Skeletal muscle tissue (tissue), 4 donors: ENCODE data around the gene PRLH. TPM values are rescaled to one million over a fixed set of nuclear protein-coding genes. Genes with fewer than 3 reads are reported as not detected.

Source experiments
- H3K27ac ChIP-seq: one replicate; pipeline ENCODE4 v1.7.0; 2013; ENCODE audit warnings: mild to moderate bottlenecking, low read depth, low read length, inconsistent platforms
- H3K27me3 ChIP-seq, 3 donors: one replicate each; pipeline ENCODE4 v1.7.0; 2013; ENCODE audit warnings: low read length in 3 of 3; ENCODE audit not compliant: control insufficient read depth in 3 of 3, insufficient read depth in 3 of 3
- H3K36me3 ChIP-seq, 3 donors: one replicate each; pipeline ENCODE4 v1.7.0; 2013; ENCODE audit warnings: low read length in 3 of 3; ENCODE audit not compliant: control insufficient read depth in 3 of 3, insufficient read depth in 3 of 3
- H3K4me1 ChIP-seq, 3 donors: one replicate each; pipeline ENCODE4 v1.7.0; 2013; ENCODE audit warnings: low read length in 3 of 3, mild to moderate bottlenecking in 3 of 3; ENCODE audit not compliant: control insufficient read depth in 3 of 3, insufficient read depth in 3 of 3
- H3K4me3 ChIP-seq, 3 donors: one replicate each; pipeline ENCODE4 v1.7.0; 2013; ENCODE audit warnings: low read length in 3 of 3
- H3K9ac ChIP-seq, 3 donors: one replicate each; pipeline ENCODE4 v1.7.0; 2013; ENCODE audit warnings: low read length in 3 of 3, mild to moderate bottlenecking in 3 of 3, moderate library complexity in 2 of 3, low read depth in 1 of 3
- H3K9me3 ChIP-seq, 3 donors: one replicate each; pipeline ENCODE4 v1.7.0; 2013; ENCODE audit warnings: low read length in 3 of 3; ENCODE audit not compliant: control insufficient read depth in 3 of 3
- total RNA-seq: library from RNA; depleted of rRNA; stranded (reverse); fragments of >200 nt; gene quantifications from one replicate; pipeline ENCODE4 v1.2.3, GENCODE V29; 2014
- donor health status: Osteomylitis.

Gene PRLH
- total RNA-seq, 1 donor from 2014 or later: not detected

- H3K27ac ChIP-seq: no peak overlapping the region
- H3K9me3 ChIP-seq: no peaks in the 10 kb centered on the region
- peaks cover 8 to 19% (median 17%) of the 10 kb centered on the region in 3 donors for H3K4me1 ChIP-seq
- no peak overlapping the region for H3K4me3 ChIP-seq
- H3K36me3 ChIP-seq: peaks cover 0 to 2% (median 0%) of the 10 kb centered on the region in 3 donors
- H3K27me3 ChIP-seq: peaks cover 0 to 2% (median 2%) of the 10 kb centered on the region in 3 donors
- no peak overlapping the region for H3K9ac ChIP-seq
These were observed 27.5 kb upstream of the PRLH start for GRCh38 chr2:237538901-237539300.

DNA sequence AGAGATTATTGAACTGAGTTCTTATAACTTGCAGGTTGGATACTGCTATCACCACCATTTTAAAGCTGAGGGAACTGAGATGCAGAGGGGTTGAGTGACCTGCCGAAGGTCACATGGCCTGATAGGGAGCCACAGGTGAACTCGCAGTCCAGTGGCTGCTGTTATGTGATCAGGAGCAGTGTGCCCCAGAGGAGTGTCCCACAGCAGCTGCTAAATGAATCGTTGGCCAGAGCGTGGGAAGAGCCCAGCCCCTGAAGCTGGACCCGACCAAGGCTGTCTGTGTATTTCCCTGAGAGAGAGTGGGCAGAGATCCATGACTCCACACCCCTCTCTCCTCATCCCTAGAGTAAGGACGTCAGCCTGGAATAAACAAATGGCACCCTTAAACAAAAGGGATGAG is 26.7 kb upstream of the PRLH start:
- H3K9ac ChIP-seq: no peak overlapping the region
- H3K27me3 ChIP-seq: peaks cover 0 to 2% (median 2%) of the 10 kb centered on the region in 3 donors
- H3K4me1 ChIP-seq: peaks cover 8 to 19% (median 17%) of the 10 kb centered on the region in 3 donors
- H3K27ac ChIP-seq: no peak overlapping the region
- H3K36me3 ChIP-seq: no peaks in the 10 kb centered on the region
- H3K4me3 ChIP-seq: no peak overlapping the region
- no peaks in the 10 kb centered on the region for H3K9me3 ChIP-seq

- Histone ChIP-seq H3K9me3 (no peaks in the 10 kb centered on the region), H3K27me3 (peaks cover 0 to 2% (median 2%) of the 10 kb centered on the region in 3 donors), H3K9ac (no peak overlapping the region), H3K4me1 (peaks cover 8 to 19% (median 17%) of the 10 kb centered on the region in 3 donors), H3K36me3 (no peaks in the 10 kb centered on the region), H3K4me3 (no peak overlapping the region), H3K27ac (no peak overlapping the region)
These were observed 26.1 kb upstream of the PRLH start for GRCh38 chr2:237540223-237540775.

- Histone ChIP-seq H3K27me3 (peaks cover 0 to 2% (median 2%) of the 10 kb centered on the region in 3 donors), H3K27ac (no peak overlapping the region), H3K9ac (no peak overlapping the region), H3K9me3 (no peaks in the 10 kb centered on the region), H3K4me3 (no peak overlapping the region), H3K36me3 (no peaks in the 10 kb centered on the region), H3K4me1 (peaks cover 8 to 19% (median 17%) of the 10 kb centered on the region in 3 donors)
These were observed 25.6 kb upstream of the PRLH start for GRCh38 chr2:237540823-237541222.

- Histone ChIP-seq H3K36me3 (no peaks in the 10 kb centered on the region), H3K27ac (no peak overlapping the region)
These were observed 25.1 kb upstream of the PRLH start for GRCh38 chr2:237541243-237541642.

DNA sequence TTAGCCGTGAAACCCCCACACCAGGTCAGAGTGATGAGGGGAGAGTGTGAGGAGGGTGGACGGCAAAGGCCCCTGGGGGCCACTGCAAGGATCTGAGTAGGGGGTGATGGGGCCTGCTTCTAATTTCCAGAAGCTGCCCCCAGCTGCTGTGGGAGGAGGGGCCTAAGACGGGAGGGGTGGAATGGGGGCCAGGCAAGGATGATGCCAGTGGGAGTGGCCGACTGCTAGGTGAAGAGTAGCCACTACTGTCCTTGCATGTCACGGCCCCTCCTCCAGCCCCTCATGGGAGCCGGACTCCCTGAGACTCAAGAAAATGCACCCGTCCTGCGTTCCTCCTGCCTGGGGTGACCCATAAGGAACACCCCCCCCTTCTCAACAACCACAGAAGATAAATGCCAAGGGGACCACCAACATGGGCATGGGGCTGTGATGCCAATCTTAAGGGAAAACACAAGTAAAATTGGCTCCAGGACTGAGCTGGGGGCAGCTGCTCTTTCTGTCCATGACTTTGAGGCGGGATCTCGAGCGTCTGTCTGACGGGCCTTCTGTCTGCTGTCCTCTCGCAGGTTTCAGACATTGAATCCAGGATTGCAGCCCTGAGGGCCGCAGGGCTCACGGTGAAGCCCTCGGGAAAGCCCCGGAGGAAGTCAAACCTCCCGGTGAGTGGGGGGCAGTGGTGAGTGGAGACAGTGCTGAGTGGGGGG is 24.2 kb upstream of the PRLH start:
- Histone ChIP-seq H3K9ac (no peak overlapping the region), H3K9me3 (no peaks in the 10 kb centered on the region), H3K4me1 (peaks cover 8 to 19% (median 17%) of the 10 kb centered on the region in 3 donors), H3K36me3 (no peaks in the 10 kb centered on the region), H3K27me3 (peaks cover 0 to 2% (median 2%) of the 10 kb centered on the region in 3 donors), H3K27ac (no peak overlapping the region), H3K4me3 (no peak overlapping the region)

More at GRCh38 chr2:237541243-237541642, 25.1 kb upstream of the PRLH start:
- Histone ChIP-seq H3K4me1 (peaks cover 8 to 19% (median 17%) of the 10 kb centered on the region in 3 donors), H3K9me3 (no peaks in the 10 kb centered on the region), H3K27me3 (peaks cover 0 to 2% (median 2%) of the 10 kb centered on the region in 3 donors), H3K9ac (peak overlapping the region in 1 of 3 donors; percentile 8), H3K4me3 (no peak overlapping the region)

DNA sequence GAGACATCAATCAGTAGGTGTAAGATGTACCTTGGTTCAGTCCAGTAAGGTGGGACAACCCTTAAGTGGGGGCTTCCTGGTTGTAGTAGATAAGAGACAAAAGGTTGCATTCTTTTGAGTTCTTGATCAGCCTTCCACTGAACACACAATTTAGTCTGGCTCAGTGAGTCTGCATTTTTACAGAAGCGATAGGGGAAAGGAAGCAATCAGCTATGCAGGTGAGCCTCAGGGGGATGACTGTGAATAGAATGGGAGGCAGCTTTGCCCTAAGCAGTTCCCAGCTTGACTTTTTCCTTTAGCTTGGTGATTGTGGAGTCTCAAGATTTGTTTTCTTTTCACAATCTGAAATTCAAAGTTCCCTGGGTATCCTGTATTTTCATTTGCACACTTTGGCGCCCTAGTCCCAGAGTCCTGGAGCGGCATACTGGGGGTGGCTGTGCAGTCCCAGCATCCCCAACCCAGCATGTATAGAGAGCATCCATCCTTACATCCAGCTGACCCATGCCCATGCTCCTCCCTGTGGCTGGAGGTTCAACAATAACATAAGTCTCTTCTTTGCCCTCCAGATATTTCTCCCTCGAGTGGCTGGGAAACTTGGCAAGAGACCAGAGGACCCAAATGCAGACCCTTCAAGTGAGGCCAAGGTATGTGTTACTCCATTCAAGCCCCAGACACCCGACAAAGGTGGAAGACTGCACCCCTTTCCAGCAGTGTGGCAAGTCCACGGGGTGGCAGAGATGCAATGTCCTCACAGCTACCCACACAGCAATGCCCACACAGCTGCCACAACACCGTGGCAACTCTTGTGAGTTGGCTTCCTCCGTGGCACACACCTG is 20.1 kb upstream of the PRLH start:
- peaks cover 0 to 4% (median 0%) of the 10 kb centered on the region in 3 donors for H3K27me3 ChIP-seq
- H3K9me3 ChIP-seq: no peaks in the 10 kb centered on the region
- H3K9ac ChIP-seq: no peak overlapping the region
- H3K36me3 ChIP-seq: no peaks in the 10 kb centered on the region
- no peak overlapping the region for H3K4me3 ChIP-seq
- H3K27ac ChIP-seq: no peak overlapping the region
- peaks cover under 1 to 3% (median 2%) of the 10 kb centered on the region in 3 donors for H3K4me1 ChIP-seq

DNA sequence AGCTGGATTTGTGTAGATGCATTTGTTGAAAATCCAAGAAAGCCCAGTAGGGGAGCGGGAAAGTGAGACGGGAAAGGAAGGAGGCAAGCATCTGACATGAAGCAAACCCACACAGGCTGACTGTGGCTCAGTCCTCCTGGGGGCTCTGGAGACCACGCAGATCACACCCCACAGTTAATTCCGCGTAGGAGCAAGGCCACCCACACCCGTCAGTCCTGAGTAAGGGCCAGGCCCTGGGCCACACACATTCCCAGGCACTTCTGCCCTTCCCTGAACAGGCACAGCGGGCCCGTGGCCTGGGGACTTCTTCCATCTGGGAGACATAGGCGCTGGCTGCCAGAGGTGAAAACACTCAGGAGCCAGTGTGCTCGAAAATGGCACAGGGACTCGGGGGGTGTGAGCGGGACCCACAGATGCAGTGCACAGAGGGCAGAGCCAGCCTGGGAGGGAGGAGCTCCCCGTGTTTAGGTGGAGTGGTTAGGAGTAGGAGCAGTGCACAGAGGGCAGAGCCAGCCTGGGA is 19.4 kb upstream of the PRLH start:
- Histone ChIP-seq H3K4me3 (no peak overlapping the region), H3K27ac (no peak overlapping the region), H3K4me1 (peaks cover 0 to 3% (median 0%) of the 10 kb centered on the region in 3 donors), H3K9me3 (no peaks in the 10 kb centered on the region), H3K9ac (no peak overlapping the region), H3K27me3 (peaks cover 0 to 4% (median 0%) of the 10 kb centered on the region in 3 donors), H3K36me3 (no peaks in the 10 kb centered on the region)

- H3K27me3 ChIP-seq: peaks cover 0 to 4% (median 0%) of the 10 kb centered on the region in 3 donors
- H3K4me3 ChIP-seq: no peak overlapping the region
- H3K27ac ChIP-seq: no peak overlapping the region
- no peaks in the 10 kb centered on the region for H3K36me3 ChIP-seq
- peaks cover 0 to 3% (median 0%) of the 10 kb centered on the region in 3 donors for H3K4me1 ChIP-seq
- no peak overlapping the region for H3K9ac ChIP-seq
- H3K9me3 ChIP-seq: no peaks in the 10 kb centered on the region
These were observed 18.4 kb upstream of the PRLH start for GRCh38 chr2:237547841-237548416.
